NOMO-1 (cell line): ENCODE measurements around the gene ZER1.
A peak's percentile ranks its signal among the peaks of the same experiment; 100 is the strongest.
"Not testable (repeated sequence)": the region's sequence is repeated elsewhere in the genome, so short reads cannot be mapped to it uniquely, and the experiment has no call there.

ENCODE experiments used
- DNase-seq, 2 experiments: peaks; one replicate each; lab custom pipeline; 2025; ENCODE audit not compliant: unreplicated experiment in 2 of 2; lab: John Stamatoyannopoulos, UW

Gene ZER1

GRCh38 chr9:128771745-128772519 lies at the start of gene ZER1:
Gene ZER1, minus strand, starts transcription at chr9:128771927. Its CDS starts 16,362 bp downstream, at chr9:128755565.
- DNase-seq = peak; percentile 83 to 89

- DNase-seq = no peak
These were observed 49.2 kb upstream of the ZER1 start for GRCh38 chr9:128820665-128821583.

- DNase-seq = no peak
These were observed 48.3 kb upstream of the ZER1 start for GRCh38 chr9:128819716-128820664.

GRCh38 chr9:128818839-128819715 lies 47.4 kb upstream of the ZER1 start:
- no peak for DNase-seq

- DNase-seq = peak; percentile 95 to 96
These were observed 46.5 kb upstream of the ZER1 start, which contains the start of gene ENDOG for GRCh38 chr9:128818099-128818838. Gene ENDOG, plus strand, starts transcription at chr9:128818500. Its CDS starts 185 bp downstream, at chr9:128818685.

GRCh38 chr9:128810873-128811272 lies 39.1 kb upstream of the ZER1 start:
- no peak for DNase-seq

- DNase-seq = no peak
These were observed 38.1 kb upstream of the ZER1 start for GRCh38 chr9:128809831-128810230.

- no peak for DNase-seq
These were observed 37.4 kb upstream of the ZER1 start for GRCh38 chr9:128809036-128809599.

- no peak for DNase-seq
These were observed 36.8 kb upstream of the ZER1 start for GRCh38 chr9:128808543-128808942.

- DNase-seq = no peak
These were observed 36.1 kb upstream of the ZER1 start for GRCh38 chr9:128807827-128808226.

- DNase-seq = no peak
These were observed 33.9 kb upstream of the ZER1 start for GRCh38 chr9:128805661-128806060.

GRCh38 chr9:128802482-128802881 lies 30.8 kb upstream of the ZER1 start:
- DNase-seq = no peak

GRCh38 chr9:128800061-128800460 lies 28.3 kb upstream of the ZER1 start:
- DNase-seq = no peak

- DNase-seq = no peak
These were observed 27.2 kb upstream of the ZER1 start for GRCh38 chr9:128798896-128799295.

GRCh38 chr9:128794961-128795360 lies 23.2 kb upstream of the ZER1 start:
- DNase-seq = not testable (repeated sequence)

- DNase-seq = no peak
These were observed 21.4 kb upstream of the ZER1 start for GRCh38 chr9:128792978-128793686.

- DNase-seq = no peak
These were observed 20.4 kb upstream of the ZER1 start for GRCh38 chr9:128792134-128792533.

GRCh38 chr9:128790536-128790935 lies 18.8 kb upstream of the ZER1 start:
- DNase-seq = no peak
